GM23248 (cell line): ENCODE data around the gene PDLIM7. TPM values are rescaled to one million over a fixed set of nuclear protein-coding genes. Genes with fewer than 3 reads are reported as not detected.
A peak's percentile ranks its signal among the peaks of the same experiment; 100 is the strongest.

Experiments used
- DNase-seq: peaks from one replicate; pipeline ENCODE4 v3.0.0-alpha.2; 2015
- H2AFZ ChIP-seq: fragments of 200-600 bp; sonication (generic); 2 replicates; pipeline ENCODE4 v1.6.1; 2016; ENCODE audit warnings: antibody characterized with exemption
- H3F3A ChIP-seq: fragments of 200-600 bp; sonication (generic); 2 replicates; pipeline ENCODE4 v1.6.1; 2016; ENCODE audit warnings: mild to moderate bottlenecking, antibody characterized with exemption, mixed run types; ENCODE audit not compliant: insufficient read depth
- H3K27ac ChIP-seq: fragments of 200-600 bp; sonication (generic); 2 replicates; pipeline ENCODE4 v1.5.1; 2016; ENCODE audit warnings: mild to moderate bottlenecking
- H3K27me3 ChIP-seq: fragments of 200-600 bp; sonication (generic); replicated peaks from 2 replicates; pipeline ENCODE4 v1.6.1; 2016; ENCODE audit warnings: mild to moderate bottlenecking; ENCODE audit not compliant: insufficient read depth
- H3K36me3 ChIP-seq: fragments of 200-600 bp; sonication (generic); 2 replicates; pipeline ENCODE4 v1.6.1; 2016; ENCODE audit warnings: low read depth, mild to moderate bottlenecking
- H3K4me1 ChIP-seq: fragments of 200-600 bp; sonication (generic); 2 replicates; pipeline ENCODE4 v1.6.1; 2016; ENCODE audit warnings: mild to moderate bottlenecking; ENCODE audit not compliant: insufficient read depth
- H3K4me2 ChIP-seq: fragments of 200-600 bp; sonication (generic); one replicate; pipeline ENCODE4 v1.6.1; 2016; ENCODE audit warnings: mild to moderate bottlenecking; ENCODE audit not compliant: unreplicated experiment
- H3K4me3 ChIP-seq: fragments of 200-600 bp; sonication (generic); 2 replicates; pipeline ENCODE4 v1.5.1; 2016; ENCODE audit warnings: mild to moderate bottlenecking
- H3K79me2 ChIP-seq: fragments of 200-600 bp; sonication (generic); 2 replicates; pipeline ENCODE4 v1.6.1; 2016; ENCODE audit warnings: mild to moderate bottlenecking; ENCODE audit not compliant: insufficient read depth
- H3K9ac ChIP-seq: fragments of 200-600 bp; sonication (generic); 2 replicates; pipeline ENCODE4 v1.6.1; 2016; ENCODE audit warnings: mild to moderate bottlenecking
- H3K9me2 ChIP-seq: fragments of 200-600 bp; sonication (generic); 2 replicates; pipeline ENCODE4 v1.6.1; 2016; ENCODE audit warnings: mixed run types, mild to moderate bottlenecking, moderate library complexity; ENCODE audit not compliant: insufficient read depth
- H3K9me3 ChIP-seq: fragments of 200-600 bp; sonication (generic); one replicate; pipeline ENCODE4 v1.6.1; 2017; ENCODE audit warnings: low read depth
- H4K20me1 ChIP-seq: fragments of 200-600 bp; sonication (generic); 2 replicates; pipeline ENCODE4 v1.6.0; 2016; ENCODE audit not compliant: insufficient read depth
- EZH2 ChIP-seq: fragments of 200-600 bp; sonication (generic); IDR thresholded peaks from 2 replicates; pipeline ENCODE4 v1.6.1; 2018; ENCODE audit warnings: antibody characterized with exemption, mild to moderate bottlenecking; ENCODE audit not compliant: insufficient read depth, poor library complexity, severe bottlenecking
- EZH2phosphoT487 ChIP-seq: fragments of 200-600 bp; sonication (generic); IDR thresholded peaks from 2 replicates; pipeline ENCODE4 v1.6.1; 2018; ENCODE audit warnings: antibody characterized with exemption, moderate library complexity, mild to moderate bottlenecking, low read depth; ENCODE audit not compliant: insufficient read depth
- WGBS, 2 experiments: methylation state at CpG; one replicate each; pipeline ENCODE4 v1.1.6; 2015 to 2017; ENCODE audit warnings: low lambda C conversion rate in 2 of 2, low coverage in 1 of 2; ENCODE audit errors: missing lambda C conversion rate in 2 of 2; 5-methylcytosine and 5-hydroxymethylcytosine counted together
- in situ Hi-C: fragments of 300-500 bp; cut with MboI; formaldehyde crosslinking; loops from 2 replicates; pipeline ENCODE4 v1.15.0; 2020
- polyA plus RNA-seq: library from polyadenylated mRNA; unstranded; fragments of >200 nt; fragmentation: Nextera tagmentation; extraction: Ambion mirVana; gene quantifications from 2 replicates; pipeline ENCODE4 v1.2.1, GENCODE V29; 2016
- total RNA-seq: library from RNA; depleted of rRNA; stranded (reverse); fragments of >200 nt; shearing (Covaris generic); gene quantifications from 2 replicates; pipeline ENCODE4 v1.2.3, GENCODE V29; 2014

The PDLIM7 gene
- total and polyA plus RNA-seq, 2 experiments from 2014 or later = 320 to 556 TPM

DNA sequence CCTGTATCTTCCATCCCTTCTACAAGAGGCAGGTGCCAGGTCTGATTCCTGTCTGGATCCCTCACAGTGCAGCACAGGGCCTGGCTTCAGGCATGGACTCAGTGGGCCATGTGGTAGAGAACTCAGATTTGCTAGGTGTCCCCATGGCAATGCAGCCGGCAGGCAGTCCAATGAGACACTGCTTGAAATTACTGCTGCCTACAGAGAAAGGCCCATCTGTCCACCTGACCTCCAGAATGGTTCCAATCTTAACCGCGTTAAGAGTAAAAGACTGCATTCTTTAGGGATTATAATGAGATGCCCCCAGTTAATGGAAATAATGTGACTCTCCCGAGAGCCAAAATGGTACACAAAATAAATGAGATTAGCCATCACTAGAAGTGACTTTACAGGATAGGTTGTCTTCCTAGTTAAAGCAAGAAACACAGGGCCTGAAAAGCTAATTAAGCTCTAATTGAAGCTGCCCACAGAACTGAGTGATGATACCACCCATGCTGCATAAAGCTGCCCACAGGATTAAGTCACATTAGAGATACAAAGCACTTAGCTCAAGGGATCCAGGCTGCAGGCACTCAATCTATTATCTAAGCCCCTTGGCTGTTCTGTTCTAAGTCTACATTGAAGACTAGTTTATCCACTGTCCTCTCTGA, 45.5 kb upstream of the PDLIM7 start:
- peaks cover 57% of the 10 kb centered on the region for H3K4me1 ChIP-seq
- in situ Hi-C loops = no loop called here
- no peak overlapping the region for H3K27ac ChIP-seq

DNA sequence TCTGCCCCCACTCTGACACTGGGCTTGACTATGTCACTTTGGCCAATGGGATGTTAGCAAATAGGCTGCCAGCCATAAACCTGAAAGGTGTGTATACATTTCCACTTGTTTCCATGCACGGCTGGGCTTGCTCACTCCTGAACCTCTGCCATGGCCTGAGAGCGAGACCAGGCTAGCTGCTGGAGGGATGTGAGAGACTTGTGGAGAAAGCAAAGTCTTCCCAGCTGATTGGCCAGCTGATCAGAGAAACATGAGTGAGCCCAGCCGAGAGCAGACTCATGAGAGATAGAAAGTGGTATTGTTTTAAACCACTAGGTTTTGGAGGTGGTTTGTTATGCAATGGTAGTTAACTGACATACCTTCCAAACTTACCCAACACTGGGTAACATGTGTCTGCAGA, 43.0 kb upstream of the PDLIM7 start:
- DNase-seq = no peak
- H3F3A ChIP-seq = peaks cover 55% of the 10 kb centered on the region
- no peak overlapping the region for H3K9ac ChIP-seq
- peaks cover 3% of the 10 kb centered on the region; the same call in 1 of the 2 replicates for H3K9me2 ChIP-seq
- no peaks in the 10 kb centered on the region for H4K20me1 ChIP-seq
- H2AFZ ChIP-seq = no peak overlapping the region
- peaks cover 77% of the 10 kb centered on the region for H3K79me2 ChIP-seq
- in situ Hi-C loops = no loop called here
- 0 out of 2 replicates have a peak, but pooled peaks cover 2% of the 10 kb centered on the region for H3K36me3 ChIP-seq
- H3K9me3 ChIP-seq = no peaks in the 10 kb centered on the region
- 90 to 92% methylated on average over 3 of the region's 3 CpGs for WGBS, 2 experiments
- no peak overlapping the region for H3K4me3 ChIP-seq
- H3K4me1 ChIP-seq = peaks cover 57% of the 10 kb centered on the region
- TF ChIP-seq EZH2phosphoT487 (no peak), EZH2 (no peak)
- H3K27ac ChIP-seq = 0 out of 2 replicates have a peak overlapping the region, but pooled peaks have one; percentile 90
- no peaks in the 10 kb centered on the region for H3K27me3 ChIP-seq
- no peak overlapping the region for H3K4me2 ChIP-seq

More for the DNA sequence above, 45.5 kb upstream of the PDLIM7 start:
- Histone ChIP-seq H3K27me3 (no peaks in the 10 kb centered on the region), H3K9me2 (peaks cover 3% of the 10 kb centered on the region; the same call in 1 of the 2 replicates), H3K4me3 (no peak overlapping the region), H3K9me3 (no peaks in the 10 kb centered on the region), H4K20me1 (peaks cover under 1% of the 10 kb centered on the region; the same call in 1 of the 2 replicates), H3K36me3 (no peaks in the 10 kb centered on the region), H3K79me2 (peaks cover 74% of the 10 kb centered on the region), H3K4me2 (no peak overlapping the region), H3K9ac (no peak overlapping the region), H3F3A (peaks cover 58% of the 10 kb centered on the region), H2AFZ (no peak overlapping the region)
- no peak for TF ChIP-seq EZH2
- TF ChIP-seq EZH2phosphoT487 = no peak
- WGBS, 2 experiments = 96 to 99% methylated on average over 4 of the region's 4 CpGs
- no peak for DNase-seq

DNA sequence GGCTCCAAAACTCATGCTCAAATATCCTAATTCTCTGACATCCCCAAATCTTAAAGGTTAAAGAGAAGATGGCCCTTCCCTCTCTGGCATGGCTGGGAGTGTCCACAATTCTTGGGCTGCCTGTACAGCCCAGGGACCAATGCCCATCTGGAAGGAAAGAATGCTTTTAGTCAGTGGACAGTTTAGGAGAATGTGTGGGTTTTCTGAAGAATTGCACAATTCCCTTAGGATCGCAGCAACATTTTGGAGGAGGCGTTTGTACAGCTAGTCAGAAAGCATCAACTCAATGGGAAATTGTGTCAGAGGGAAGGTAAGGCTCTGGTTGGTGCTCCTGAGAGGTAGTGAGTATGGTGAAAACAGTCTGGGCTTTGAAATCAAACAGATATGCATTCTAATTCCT, 42.0 kb upstream of the PDLIM7 start:
- Histone ChIP-seq H3F3A (peaks cover 54% of the 10 kb centered on the region), H3K9ac (peak overlapping the region; percentile 64), H2AFZ (no peak overlapping the region), H3K79me2 (peaks cover 80% of the 10 kb centered on the region), H3K4me3 (no peak overlapping the region), H3K27ac (peak overlapping the region; percentile 90), H3K4me2 (peak overlapping the region; percentile 61), H3K4me1 (peaks cover 47% of the 10 kb centered on the region), H3K9me2 (peaks cover 1% of the 10 kb centered on the region; the same call in 1 of the 2 replicates), H3K9me3 (no peaks in the 10 kb centered on the region), H3K36me3 (peaks cover 12% of the 10 kb centered on the region), H4K20me1 (no peaks in the 10 kb centered on the region), H3K27me3 (no peaks in the 10 kb centered on the region)
- TF ChIP-seq EZH2phosphoT487 (no peak), EZH2 (no peak)
- in situ Hi-C loops = no loop called here
- WGBS, 2 experiments = 0% methylated on average over 2 of the region's 2 CpGs
- peak; percentile 96 for DNase-seq

DNA sequence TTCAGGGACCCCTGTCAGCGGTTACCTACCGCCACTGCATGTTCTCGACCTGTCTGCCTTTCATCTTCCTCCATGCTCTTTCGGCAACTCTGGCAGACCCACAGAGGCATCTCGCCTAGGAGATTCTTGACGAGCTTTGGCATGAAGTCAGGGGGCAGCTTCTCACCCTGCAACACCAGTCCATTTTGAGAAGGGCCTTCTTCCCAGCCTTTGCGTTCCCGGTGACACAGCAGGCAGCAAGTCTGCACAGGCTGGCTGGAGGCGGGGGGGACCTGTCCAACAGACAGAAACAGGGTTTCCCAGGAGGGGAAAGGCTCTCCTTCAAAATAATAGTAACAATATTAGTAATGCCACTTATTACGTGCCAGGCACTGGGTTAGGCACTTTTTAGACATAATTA, 41.5 kb upstream of the PDLIM7 start:
- 95 to 99% methylated on average over 10 of the region's 10 CpGs for WGBS, 2 experiments

More for the DNA sequence above, 41.5 kb upstream of the PDLIM7 start:
- Histone ChIP-seq H3K9me2 (no peaks in the 10 kb centered on the region), H3K27me3 (no peaks in the 10 kb centered on the region), H4K20me1 (no peaks in the 10 kb centered on the region), H3K9ac (peak overlapping the region; percentile 54), H2AFZ (no peak overlapping the region), H3K27ac (peak overlapping the region; percentile 90), H3K36me3 (peaks cover 13% of the 10 kb centered on the region), H3K4me1 (peaks cover 42% of the 10 kb centered on the region), H3K4me3 (no peak overlapping the region), H3K79me2 (peaks cover 80% of the 10 kb centered on the region), H3K4me2 (peak overlapping the region; percentile 61), H3K9me3 (no peaks in the 10 kb centered on the region), H3F3A (peaks cover 52% of the 10 kb centered on the region)
- in situ Hi-C loops = no loop called here
- TF ChIP-seq EZH2phosphoT487 = no peak
- TF ChIP-seq EZH2 = no peak
- peak; percentile 26 for DNase-seq
